ENCODE results near the gene ZC3H12C.

The ZC3H12C gene

DNA sequence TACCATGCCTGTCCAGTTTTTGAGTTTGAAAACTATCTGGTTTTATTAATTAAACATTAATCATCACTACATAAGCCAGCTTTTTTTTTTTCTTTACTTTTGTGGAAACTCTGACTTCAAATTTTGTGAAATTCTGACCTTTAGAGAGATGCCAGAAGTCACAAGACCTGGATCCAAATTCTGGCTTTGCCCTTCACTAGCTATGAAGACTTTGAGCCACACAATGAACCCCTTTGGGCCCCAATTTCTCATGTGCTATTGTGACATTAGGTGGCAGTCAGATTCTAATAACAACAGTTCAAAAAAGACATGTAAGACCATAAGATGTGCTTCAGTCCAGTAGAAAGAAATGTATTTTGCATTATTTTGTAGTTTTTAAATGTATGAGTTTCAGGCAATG, 60.3 kb downstream of the ZC3H12C start:
- no peak for DNase-seq

- DNase-seq: peak in 1 of 5 experiments; percentile 11
Measured at GRCh38 chr11:110156503-110156902, 63.3 kb downstream of the ZC3H12C start.

GRCh38 chr11:110158317-110159200, 65.4 kb downstream of the ZC3H12C start:
- DNase-seq: no peak

DNA sequence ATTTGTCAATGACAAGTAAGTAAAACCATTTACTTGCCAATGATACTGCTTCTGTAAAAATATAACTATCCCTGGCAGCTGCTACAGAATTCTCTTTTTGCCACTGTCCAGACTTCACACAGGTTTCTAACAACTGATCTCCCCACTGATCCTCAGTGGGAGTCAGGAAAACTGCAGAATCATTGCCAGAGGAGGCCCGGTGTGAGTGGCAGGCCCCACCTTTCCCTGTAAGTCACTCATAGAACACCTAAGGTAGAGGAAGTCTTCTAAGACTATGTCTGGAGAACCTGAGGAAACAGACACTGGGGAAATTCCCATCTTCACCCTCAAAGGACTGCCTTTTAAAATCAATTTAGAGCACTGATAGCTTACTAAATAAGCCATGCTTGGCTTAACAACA, 66.3 kb downstream of the ZC3H12C start:
- DNase-seq: no peak

DNA sequence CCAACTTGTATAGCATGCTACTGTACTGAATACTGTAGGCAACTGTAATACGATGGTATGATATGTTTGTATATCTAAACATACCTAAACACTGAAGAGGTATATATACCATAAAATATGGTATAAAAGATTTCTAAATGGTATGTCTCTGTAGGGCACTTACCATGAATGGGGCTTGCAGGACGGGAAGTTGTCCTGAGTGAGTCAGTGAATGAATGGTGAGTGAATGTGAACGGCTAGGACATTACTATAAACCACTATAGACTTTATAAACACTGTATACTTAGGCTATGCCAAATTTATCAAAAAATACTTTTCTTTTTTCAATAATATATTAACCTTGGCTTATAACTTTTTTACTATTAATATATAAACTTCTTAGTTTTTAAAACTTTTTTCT, 66.8 kb downstream of the ZC3H12C start:
- DNase-seq: no peak

DNA sequence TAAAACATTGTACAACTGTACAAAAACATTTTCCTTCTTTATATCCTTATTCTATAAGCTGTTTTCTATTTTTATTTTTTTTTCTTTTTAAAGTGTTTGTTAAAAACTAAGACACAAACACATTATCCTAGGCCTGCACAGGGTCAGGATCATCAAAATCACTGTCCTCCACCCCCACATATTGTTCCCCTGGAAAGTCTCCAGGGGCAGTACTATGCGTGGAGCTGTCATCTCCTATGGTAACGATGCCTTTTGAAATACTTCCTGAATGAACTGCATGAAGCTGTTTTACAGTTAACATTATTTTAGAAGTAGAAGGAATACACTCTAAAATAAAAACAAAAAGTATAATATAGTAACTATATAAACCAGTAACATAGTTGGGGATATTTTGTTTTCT, 67.2 kb downstream of the ZC3H12C start:
- DNase-seq: no peak

GRCh38 chr11:110161061-110161460, 67.9 kb downstream of the ZC3H12C start:
- no peak for DNase-seq

- no peak for DNase-seq
Measured at GRCh38 chr11:110162216-110162615, 69.0 kb downstream of the ZC3H12C start.

- DNase-seq: no peak
Measured at GRCh38 chr11:110165039-110165925, 72.1 kb downstream of the ZC3H12C start.

DNA sequence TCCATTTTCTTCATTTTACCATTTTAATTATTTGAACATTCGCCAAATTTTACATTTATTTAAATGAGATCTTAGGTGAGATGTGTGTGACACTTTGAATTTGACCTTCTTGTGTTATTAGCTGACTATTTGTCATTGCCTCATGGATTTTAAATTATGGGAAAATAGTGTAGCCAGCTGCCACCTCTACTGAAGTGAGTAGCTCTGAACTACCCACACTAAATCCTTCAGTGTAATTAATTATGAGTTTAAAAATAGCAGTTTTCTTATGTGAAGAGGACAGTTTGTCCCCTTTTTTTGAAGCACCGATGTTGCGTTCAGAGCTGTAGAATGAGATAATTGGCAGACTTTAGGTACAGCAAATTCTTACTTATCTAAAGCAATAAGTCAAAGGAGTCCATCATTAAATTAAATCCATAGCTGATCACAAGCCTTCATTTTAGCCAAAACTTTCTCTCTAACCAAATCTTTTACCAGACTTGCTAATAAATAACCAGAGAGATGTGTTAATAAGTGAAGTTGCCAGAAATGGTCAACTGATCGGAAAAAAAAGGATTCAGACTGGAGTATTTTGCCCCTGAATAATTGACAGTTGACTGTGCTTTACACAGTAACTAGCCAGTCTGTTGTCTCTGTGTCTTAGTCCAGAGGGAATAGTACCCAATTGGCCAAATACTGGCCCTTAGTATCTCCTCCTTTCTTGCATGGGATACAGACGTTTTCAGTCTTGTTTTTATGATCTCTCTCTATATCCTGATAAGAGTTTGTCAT, 75.0 kb downstream of the ZC3H12C start:
- DNase-seq: no peak

- DNase-seq: no peak
Measured at GRCh38 chr11:110169738-110170137, 76.5 kb downstream of the ZC3H12C start.

GRCh38 chr11:110172468-110173065, 79.4 kb downstream of the ZC3H12C start:
- no peak for DNase-seq

DNA sequence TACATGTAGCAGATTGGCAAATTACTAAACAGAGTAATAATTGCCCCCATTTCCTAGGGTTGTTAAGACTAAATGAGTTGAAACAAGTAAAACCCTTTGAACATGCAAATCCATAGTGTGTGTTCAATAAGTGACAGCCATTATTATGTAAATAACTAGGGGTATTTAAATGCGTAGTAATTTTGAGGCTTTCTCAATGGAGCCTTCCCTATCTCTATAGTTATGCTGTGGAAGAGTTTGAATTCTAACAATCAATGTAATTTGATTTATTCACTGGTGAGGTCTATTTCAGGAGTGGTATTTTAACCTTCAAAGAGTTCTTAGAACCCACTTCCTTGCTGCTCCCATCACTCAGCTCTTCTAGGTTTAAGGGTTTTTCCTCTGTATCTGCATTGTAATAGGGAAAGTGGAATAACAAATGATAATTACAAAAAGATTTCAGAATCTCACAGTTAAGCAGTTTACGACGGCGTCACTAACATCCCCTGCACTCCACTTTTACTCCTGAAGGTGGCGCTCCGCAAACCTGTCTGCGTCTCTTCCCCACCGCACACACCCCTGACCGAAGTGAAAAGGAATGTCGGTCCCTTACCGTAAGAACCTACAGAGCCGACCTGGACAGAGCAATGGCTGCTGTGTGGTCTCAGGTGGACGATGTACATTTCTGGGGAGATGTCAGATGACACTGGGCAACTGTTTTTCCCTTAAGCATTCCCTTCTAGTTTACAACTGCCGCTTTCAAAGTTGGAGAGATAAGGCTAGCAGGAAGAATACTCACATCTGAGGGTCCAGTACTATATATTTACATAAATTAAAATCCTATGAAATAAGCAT, 80.8 kb downstream of the ZC3H12C start:
- DNase-seq: peak; percentile 3 to 72 (median 39)

GRCh38 chr11:110174645-110175310, 81.6 kb downstream of the ZC3H12C start:
- DNase-seq: no peak

DNA sequence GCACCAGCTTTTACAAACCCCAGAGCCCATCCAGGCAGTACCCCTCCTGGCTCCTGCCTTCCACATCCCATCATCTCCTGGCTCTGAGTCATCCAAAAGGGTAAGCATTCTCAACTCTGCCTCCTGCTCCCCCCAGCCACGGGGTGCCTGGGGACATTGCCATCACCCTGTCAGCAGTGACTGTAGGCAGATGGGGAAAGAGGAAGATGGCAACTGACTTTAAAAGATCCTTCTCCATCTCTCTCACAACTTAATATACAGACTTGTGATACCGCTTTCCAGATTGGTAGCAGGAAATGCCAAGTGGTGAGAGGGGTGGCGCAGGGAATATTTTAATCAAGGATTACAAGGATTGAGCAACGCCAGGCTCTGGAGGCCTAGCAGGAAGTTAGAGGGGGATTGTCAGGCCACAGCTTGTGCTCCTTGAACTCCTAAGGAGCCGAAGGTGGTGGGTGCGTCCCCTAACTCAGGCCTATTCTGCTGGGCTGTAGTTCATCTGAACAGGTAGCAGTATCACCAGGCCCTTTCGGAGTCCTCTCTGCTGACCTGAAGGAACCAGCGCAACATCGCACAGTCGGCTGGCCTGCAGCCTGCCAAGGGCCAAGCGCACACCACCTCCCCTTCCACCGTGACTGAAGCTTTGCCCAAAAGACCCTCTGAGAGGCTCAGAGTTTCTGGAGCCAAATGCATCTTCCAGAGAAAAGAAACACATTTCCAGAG, 83.3 kb downstream of the ZC3H12C start:
- no peak for DNase-seq

- no peak for DNase-seq
Measured at GRCh38 chr11:110177086-110177456, 83.9 kb downstream of the ZC3H12C start.

- no peak for DNase-seq
Measured at GRCh38 chr11:110179064-110179463, 85.9 kb downstream of the ZC3H12C start.

DNA sequence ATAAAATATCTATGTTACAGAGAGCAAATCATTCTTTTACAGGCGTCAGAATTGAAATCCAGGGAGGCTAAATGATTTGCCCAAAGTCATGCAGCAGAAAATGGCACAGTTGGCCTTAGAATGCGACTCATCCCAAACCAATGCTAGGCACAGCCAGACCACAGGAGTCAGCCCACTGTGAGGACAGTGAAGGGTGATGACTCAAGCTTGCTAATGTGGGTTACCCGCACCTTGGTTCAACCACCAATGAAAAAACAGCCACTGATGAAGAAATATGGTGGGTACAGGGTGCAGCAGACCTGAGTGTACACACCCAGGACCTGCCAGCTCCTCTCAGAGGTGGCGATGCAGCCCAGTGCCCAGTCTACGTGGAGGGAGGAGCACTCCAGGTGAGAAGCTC, 89.7 kb downstream of the ZC3H12C start:
- DNase-seq: peak in 1 of 5 experiments; percentile 58

DNA sequence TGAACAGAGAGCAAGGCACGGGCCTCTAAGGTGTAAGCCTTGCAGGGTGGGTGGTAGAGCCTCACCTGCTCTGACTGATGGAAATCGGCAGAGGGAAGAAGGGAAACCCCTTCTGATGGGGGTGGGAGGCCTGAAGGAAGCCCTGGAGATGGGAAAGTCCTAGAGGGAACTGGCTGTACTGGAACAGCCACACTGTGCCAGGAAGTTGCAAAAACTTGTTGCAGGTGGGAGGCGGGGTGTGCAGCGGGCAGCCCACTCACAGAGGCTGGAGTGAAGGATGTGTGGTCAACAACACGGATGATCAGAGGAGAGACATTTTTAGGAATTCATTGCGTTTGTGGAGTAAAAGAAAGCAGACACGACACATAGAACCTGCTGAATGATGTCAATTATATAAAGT, 91.3 kb downstream of the ZC3H12C start:
- DNase-seq: no peak

- no peak for DNase-seq
Measured at GRCh38 chr11:110185121-110185591, 92.0 kb downstream of the ZC3H12C start.

Data from T-helper 2 cell (primary cell).